ENCODE results near the gene POU2AF1. TPM values are rescaled to one million over a fixed set of nuclear protein-coding genes. Genes with fewer than 3 reads are reported as not detected.

POU2AF1 gene
- total RNA-seq, 2 donors from 2014 or later, result 6.4 to 36.6 TPM

GRCh38 chr11:111302298-111302697, 76.8 kb downstream of the POU2AF1 start:
- Mint-ChIP-seq H3K27ac (no peak overlapping the region), H3K4me1 (no peaks in the 10 kb centered on the region), H3K4me3 (no peak overlapping the region), H3K27me3 (peaks cover 60% of the 10 kb centered on the region), H3K36me3 (ENCODE audit: low read depth) (no peaks in the 10 kb centered on the region), H3K9me3 (no peaks in the 10 kb centered on the region)
- no peak for ATAC-seq (replicated peaks)

Other genes starting within 250 kb of the POU2AF1 start
- gene POU2AF2, start 133.6 kb downstream of the POU2AF1 start, total RNA-seq, result under 1 TPM in 1 of 2 donors, not detected in 1; 0.42 TPM
- gene POU2AF3, start 80.7 kb downstream of the POU2AF1 start, total RNA-seq, result not detected
- not detected for gene BTG4, start 133.1 kb upstream of the POU2AF1 start, total RNA-seq
- gene HOATZ, start 135.5 kb upstream of the POU2AF1 start, total RNA-seq, result not detected
- 1 to 10 TPM; 1.1 to 1.4 TPM for gene LAYN, start 161.4 kb upstream of the POU2AF1 start, total RNA-seq
- 1 to 10 TPM; 5.6 to 6.4 TPM for gene SIK2, start 223.2 kb upstream of the POU2AF1 start, total RNA-seq

Measured in activated T-helper 17 cell treated with anti-CD3 and anti-CD28 coated beads, Interleukin-2, amount 50 U/mL, for 72 hours (primary cell).